HG03342 (cell line): ENCODE data around the gene NR6A1.

ENCODE experiments used
- ATAC-seq: cut with Tn5 transposase; IDR thresholded peaks from one replicate; pipeline ENCODE4 v1.9.1; 2021; ENCODE audit warnings: mild to moderate bottlenecking, moderate library complexity; ENCODE audit not compliant: unreplicated experiment

Gene NR6A1

DNA sequence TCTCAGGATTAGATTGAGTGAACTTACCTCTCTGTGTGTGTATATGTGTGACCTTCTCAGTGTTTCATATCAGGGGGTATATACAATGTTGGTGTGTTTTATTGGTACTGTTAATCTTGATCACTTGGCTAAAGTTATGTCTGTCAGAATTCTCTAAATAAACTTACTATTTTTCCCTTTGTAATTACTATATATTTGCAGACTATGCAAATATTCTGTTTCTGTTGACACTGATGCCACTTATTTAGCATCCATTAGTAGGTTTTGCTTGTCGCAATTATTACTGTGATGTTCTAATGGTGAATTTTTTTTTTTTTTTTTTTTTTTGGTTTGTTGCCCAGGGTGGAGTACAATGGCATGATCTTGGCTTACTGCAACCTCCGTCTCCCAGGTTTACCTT, 221.0 kb downstream of the NR6A1 start:
- no peak for ATAC-seq

DNA sequence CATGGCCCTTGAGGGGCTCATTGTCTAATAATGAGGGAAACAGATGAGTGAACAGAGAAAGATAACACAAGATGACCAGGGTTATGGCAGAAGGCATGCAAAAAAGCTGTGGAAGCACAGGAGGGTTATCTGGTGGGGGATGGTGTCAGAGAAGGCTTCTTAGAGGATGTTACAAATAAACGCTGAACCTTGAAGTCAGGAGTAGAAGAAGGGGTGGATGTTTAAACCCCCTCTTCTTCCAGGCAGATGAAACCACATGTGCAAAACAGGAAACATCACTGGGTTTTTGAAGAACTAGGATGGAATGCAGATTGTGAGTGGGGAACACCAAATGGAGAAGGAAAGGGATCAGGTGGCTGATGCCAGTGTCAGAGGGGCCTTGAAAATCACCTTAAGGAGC, 222.1 kb downstream of the NR6A1 start:
- no peak for ATAC-seq

DNA sequence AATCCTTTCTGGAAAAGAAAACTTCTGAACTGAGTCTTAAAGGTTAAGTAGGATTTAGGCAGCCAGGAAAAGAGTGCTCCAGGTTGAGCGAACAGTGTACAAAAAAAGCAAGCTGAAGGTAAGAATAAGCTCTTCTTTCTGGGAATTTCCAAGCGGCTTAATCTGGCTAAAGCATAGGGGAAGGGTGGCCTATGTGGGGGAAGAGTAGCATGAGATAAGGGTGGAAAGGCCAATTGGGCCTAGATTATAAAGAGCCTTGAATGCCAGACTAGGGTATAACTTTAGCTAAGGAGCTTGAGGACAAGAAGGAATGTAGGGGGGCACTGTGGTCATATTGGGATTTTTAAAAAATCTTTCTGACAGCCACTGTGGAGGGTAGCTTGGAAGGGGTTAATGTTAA, 226.6 kb downstream of the NR6A1 start:
- ATAC-seq, result no peak

DNA sequence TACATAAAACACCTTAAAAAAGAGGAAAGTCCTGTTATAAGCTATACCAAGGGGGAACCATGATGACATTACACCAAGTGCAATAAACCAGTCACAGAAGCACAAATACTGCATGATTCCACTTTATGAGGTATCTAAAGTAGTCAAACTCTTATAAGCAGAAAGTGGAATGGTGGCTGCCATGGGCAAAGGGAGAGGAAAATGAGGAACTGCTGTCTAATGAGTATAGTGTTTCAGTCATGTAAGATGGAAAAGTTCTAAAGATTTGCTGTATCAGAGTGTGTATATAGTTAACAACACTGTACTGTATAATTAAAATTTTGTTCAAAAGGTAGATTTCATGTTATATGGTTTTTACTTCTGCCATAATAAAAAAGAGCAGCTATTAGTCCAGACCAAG, 229.3 kb downstream of the NR6A1 start:
- no peak for ATAC-seq

DNA sequence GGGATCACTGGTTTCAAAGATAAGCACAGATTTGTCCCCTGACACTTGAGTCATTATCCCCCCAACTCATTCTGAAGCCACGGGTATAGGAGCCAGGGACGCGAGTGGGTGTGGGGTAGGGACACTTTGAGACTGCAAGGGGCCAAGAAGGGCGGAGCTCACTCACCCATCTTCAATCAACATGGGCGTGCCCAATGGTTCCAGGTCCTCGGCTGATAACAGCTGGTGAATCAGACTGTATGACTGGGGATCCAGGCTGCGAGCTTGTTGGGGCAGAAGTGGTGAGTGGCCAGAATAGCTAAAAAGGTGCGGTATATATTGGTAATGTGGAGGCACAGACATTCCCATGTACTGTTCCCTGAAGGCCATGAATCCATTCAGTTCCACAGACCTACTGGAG, 233.2 kb downstream of the NR6A1 start:
- no peak for ATAC-seq

DNA sequence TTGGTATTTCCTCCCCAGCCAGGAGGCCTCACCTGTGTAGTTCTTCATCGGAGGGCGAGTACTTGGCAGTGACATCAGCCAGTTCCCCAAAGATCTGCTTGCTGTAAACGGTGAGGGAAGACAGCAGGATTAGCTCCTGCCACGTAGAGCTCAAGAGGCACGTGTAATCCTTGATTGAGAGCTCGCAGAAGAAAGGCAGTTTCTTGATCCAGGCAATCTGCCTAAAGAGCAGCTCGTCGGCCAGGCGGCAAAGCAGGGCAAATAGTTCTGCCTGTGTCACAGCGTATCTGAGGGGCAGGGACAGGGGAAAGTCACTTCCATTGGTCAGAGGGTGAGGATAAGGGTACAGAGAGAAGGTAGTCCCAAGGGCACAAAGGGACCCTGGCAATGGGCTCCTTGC, 235.3 kb downstream of the NR6A1 start:
- no peak for ATAC-seq

DNA sequence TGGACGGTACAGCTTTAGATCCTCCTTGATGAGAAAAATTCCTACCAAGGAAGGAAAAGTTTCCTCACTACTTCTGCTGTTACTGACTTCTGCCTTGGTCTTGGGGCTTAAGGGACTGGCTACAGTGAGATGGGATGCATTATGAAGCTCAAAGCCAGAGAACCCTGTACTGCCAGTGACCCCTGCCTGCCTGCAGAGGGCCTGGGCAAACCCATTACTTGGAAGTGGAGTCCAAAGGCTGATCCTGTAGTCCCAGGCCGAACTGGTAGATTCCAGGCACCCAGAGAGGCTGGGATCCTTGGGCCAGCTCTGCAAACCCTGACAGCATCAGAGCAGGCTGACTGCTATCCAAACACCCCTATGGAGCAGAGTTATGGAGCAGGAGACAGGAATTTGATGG, 238.2 kb downstream of the NR6A1 start:
- ATAC-seq, result no peak

DNA sequence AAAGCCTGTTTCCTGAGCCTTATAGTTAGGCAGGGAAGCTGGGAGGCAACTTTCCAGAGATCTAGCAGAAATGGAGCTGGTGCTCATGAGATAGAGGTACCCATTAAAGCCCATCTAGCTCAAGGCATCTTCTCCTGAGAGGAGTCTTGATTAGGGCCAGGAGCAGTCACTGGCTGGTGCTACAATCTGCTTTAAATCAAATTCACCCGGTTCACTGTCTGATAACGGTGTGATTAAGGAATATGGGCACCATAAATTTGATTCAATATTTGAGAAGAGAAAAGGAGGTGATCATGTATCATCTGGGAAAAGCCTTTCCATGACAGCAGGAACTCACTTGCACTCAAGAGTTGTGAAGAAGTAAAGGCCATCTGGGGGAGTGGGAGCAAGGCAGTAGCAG, 240.0 kb downstream of the NR6A1 start:
- no peak for ATAC-seq

DNA sequence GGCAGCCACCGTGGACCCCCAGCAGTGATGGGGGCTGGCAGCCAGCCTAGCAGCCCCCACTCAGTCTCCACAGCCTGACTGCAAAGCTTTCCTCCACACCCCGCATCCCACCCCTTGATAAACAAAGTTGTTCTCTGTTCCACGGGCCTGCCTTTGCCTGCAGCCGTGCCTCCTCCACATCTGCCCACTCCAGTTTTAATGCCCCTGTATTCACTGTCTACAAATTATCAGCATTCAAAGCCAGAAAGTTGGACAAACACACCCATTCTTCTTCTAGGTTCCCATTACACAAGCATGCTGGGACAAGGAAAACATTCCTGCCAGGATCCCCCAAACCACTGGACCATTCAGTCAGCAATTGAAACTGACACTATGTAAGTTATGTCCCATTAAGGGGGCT, 240.9 kb downstream of the NR6A1 start:
- ATAC-seq, result no peak

DNA sequence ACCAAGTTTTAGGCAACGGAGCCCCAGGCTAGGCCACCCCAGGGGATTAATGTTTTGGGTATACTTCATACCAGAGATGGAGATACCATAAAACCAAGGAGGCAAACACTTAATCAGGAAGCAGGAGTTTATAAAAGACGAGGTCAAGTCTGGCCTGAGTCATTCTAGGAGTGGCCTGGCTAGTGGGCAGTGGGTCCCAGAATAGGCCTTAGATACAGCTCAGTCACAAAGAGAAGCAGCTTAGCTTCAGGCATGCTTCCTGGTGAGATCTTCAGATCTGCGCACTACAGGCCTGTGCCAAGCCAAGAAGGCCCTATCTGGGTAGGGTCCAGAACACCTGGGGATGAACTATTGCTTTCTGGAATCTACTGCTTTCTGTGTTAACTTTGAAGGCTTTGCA, 243.3 kb downstream of the NR6A1 start:
- ATAC-seq, result no peak

DNA sequence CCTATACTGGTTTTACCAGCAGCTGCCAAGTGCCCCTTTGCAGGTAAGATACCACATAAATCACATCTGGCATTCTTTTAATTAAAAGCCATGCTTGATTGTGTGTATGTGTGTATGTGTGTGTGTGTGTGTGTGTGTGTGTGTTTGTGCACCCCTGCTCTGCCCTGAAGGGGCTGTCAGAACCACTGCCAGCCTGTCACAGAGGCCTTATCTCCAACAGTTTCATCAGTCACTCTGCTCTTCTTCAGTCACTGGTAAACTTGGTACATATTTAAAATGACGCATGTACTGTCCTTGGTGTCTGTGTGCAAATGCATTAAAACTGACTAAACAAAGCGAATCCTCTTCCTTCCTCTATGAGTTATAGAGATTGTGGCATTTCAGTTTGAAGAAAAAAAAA, 244.9 kb downstream of the NR6A1 start:
- no peak for ATAC-seq

DNA sequence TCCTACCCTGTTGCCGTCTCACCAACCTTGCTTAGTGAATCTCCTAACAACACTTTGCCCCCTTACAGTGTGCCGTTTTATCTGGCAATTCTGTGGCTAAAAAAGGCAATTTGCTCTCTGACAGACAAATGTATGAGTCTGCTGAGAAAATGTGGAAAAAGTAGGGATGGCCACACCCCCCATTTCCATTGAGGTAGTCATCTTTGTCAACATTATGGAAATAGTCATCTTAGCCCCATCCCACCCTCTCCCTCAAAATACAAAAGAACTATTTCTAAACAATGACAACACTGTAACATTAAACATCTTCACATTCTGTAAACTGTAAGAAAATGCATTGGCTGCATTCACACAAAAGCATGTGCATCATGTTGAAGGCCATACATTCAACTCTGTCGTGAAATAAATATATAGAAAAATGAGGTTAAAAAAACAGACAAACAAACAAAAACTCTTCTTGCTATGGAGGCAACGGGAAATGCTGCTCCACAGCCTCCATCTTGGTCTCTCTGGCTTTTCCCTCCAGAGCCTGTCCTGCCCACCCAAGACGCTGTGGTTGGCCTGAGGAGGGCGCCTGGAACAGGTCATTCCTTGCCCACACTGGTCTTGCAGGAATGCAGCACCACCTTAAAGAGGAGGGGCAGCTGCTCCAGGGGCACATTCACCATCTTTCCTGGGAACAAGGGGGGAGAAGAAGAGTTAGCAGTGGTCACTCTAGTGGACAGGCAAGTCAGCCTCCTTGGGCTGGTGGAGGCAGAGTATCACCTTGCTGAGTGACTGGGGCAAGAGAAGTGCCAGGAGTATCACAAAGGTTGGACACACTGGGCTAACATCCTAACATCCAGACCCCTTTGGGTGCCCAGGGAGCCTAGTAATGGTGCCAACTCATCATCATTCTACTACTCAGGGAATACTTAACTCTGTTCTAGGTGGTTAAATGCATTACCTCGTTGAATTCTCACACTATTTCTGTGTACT, 248.7 kb downstream of the NR6A1 start:
- no peak for ATAC-seq

DNA sequence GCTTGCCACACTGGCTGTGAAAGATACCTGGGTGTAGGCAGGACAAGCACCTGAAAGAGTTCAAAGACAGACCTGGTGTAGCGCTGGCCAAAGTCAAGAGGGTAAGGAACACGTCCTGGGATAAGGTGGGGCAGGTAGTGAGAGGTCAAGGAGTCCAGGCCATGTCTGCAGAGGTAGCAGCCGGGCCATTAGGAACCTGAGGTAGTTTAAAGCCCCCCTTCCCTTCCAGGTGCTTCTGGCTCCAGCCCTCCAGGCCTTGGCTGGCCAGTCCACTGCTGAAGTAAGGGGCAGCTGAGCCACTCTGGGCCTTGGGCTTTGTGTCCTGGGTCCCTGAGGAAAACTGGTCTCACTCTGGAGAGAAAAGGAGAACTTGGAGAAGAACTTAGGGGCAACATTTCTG, 250.0 kb downstream of the NR6A1 start:
- ATAC-seq, result no peak

DNA sequence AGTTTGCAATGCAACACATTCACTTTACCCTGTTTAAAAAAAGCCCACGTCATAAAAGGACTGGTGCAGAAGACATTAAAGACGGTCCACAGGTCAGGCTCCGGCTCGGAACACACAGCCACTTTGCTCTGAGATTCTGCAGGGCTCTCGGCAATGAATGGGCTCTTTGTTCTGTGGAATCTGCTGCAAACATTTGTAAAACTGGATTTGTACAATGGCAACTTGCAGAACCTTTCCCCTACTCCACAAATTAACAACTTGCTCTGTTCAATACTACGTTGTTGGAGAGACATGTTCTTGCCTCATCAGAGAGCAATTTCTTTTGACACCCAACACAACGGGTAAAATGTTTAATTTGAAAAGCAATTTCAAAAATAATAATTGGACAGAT, 250.9 kb downstream of the NR6A1 start:
- ATAC-seq, result no peak

DNA sequence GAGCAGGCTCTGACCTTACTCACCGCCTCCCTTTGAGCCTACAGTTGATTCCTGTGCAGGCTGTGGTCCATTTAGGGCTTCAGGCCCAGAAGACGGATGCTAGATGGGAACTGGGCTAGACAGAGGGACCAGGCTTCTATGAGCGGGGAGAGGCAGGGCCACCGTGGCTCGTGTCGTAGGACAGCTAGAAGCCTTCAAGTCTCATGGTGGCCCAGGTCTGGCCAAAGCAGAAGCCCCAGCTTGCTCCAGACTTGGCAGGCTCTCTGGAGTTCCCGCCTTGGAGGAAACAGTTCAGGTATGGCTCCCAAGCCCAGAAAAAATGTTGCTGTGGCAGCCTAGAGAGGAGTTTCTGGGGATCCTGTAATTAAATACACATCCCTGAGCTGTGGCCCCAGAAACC, 253.0 kb downstream of the NR6A1 start:
- ATAC-seq, result no peak

DNA sequence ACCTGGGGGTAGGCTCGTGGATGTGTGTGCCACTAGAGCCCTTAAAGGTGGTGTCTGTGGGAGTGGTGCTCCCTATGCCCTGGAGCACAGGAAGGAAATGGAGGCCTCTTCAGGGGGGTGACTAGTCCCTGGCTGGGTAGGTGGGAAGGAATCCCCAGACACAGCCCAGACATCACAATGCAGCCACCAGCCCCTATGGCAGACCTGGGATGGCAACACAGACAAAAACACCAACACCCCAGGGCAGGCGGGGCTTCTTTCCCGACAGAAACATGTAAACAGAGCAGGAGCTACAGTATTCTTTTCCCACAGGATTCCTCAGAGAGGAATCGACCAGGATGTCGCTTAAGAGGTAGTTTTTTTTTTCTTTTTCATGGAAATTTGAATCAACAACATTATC, 253.5 kb downstream of the NR6A1 start:
- no peak for ATAC-seq

DNA sequence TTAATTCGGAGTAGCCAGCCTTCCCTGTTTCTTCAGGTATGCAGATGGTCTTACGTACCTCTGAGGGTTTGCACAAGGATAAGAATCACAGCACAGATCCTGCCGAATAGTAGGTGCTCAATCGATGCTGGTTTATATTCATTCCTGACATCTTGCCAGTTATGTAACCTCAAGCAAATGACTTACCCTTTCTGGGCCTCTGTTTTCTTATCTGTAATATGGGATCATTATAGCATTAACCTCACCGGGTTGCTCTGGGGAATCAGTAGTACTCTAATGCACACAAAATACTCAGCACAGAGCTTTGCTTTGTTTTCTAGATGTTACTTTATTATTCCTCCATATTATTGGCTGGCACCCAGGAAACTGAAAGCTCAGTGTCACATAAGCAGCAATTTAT, 256.2 kb downstream of the NR6A1 start:
- ATAC-seq, result no peak

DNA sequence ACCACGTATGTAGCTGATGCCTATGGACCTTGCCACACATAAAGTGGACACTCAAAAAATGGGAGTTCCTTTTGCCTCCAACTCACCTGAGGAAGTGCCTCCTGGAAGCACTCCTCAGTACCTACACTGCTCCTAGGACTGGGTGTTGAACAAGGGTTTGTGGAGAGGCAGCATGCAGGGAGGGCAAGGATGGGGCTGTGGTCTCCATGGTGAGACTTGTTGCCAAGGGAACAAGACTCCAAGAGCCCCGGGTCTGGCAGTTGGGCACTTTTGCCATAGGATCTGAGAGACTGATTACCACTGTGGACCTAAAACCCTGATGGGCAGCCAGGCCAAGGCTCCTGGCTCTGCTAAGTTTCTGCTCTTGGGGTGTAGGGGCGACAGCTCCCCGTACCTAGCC, 257.0 kb downstream of the NR6A1 start:
- ATAC-seq, result no peak

DNA sequence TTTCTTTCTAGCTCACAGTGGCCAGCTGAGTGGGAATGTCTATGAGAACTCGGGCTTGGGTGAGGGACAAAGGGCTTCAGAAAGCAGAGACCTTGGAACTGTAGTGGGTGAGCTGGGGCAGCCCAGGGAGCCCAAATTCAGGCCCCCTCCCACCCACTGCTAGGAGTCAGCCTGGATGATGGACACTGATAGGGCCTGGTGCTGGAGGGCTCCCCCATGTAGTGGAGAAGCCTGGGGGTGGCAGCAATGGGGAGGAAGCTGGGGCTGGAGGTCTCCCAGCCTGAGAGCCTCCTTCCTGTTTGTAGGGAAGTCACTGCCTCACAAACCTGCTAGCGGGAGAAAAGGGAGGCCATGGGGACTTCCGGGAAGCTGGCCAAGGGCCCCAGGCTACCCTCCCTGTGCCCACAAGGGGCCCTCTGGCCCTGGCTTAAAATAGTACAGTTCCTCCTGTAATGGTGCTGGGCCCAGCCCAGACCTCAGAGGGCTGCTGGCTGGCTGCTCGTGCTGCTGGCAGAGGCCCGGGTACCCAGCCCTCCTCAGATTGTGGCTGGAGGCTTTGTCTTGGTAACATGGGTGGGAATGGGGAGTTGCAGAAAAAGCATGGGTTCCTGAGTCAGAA, 257.6 kb downstream of the NR6A1 start:
- no peak for ATAC-seq

DNA sequence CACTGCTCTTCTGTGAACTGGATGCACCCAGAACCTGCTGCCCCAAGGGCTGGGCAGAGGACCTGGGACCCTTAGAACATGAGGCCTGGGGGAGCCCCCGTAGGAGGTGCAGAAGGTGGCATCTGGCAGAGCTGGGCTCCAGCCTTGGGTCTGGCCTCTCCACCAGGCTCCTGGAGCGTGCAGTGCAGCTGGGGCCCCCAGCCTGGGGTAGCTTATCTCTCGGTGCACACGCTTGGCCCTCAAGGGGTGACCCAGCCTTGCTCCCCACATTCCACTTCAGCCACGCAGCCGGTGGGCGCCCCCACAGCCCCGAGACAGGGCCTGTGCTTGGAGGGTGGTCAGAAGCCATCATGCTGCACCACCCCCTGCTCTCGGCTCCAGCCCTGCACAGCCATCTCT, 258.3 kb downstream of the NR6A1 start:
- no peak for ATAC-seq

DNA sequence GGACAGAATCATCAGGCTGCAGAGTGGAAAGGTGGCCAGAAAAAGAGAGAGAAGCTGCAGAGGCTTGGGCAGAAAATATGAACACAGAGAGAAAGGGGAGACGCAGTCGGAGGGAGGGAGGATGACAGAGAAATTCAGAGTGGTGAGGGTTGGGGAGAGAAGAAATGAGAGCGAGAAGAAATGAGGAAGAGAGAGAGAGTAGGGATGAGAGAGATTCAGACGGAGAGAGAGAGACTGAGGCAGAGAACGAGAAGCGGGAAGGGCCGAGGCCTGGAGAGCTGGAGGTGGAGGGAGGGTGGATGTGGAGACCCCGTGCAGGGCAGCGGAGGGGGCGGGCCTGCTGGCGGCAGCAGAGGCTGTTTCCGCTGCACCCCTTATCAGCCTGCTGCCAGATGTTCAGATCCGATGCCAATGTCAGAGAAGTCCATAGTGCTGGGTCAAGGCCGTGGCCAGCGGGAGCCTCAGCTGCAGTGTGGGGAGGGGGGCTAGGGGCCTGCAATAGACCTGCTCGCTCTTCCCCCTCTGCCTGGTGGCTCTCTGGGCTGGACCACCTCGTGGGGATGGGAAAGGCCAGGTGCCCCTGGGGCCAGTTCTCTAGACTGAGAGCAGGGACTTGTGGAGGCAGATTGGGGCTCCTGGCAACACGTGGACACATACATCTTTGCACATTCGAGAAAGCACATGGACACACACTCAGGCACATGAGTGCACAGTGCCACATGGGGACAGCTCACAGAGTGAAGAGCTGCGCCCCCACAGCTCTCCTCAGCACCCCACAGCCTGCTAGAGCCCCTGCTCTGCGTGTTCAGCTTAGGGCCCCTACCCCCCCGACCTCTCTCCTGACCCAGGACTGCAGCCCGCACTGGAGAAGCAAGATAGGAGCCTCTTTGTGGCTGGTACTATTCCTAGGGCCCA, 259.0 kb downstream of the NR6A1 start:
- no peak for ATAC-seq
